Esophagus (tissue), 2 donors: ENCODE data around the gene METTL16. TPM values are rescaled to one million over a fixed set of nuclear protein-coding genes. Genes with fewer than 3 reads are reported as not detected.
A peak's percentile ranks its signal among the peaks of the same experiment; 100 is the strongest.

Experiments
- H3K27ac ChIP-seq, 2 donors: one replicate each; pipeline ENCODE4 v1.5.1; 2013; ENCODE audit warnings: low read depth in 2 of 2, mild to moderate bottlenecking in 2 of 2, inconsistent platforms in 1 of 2, low read length in 1 of 2, moderate library complexity in 1 of 2
- H3K27me3 ChIP-seq, 2 donors: one replicate each; pipeline ENCODE4 v1.6.1; 2013; ENCODE audit warnings: low read length in 2 of 2, control low read depth in 1 of 2, mild to moderate bottlenecking in 1 of 2; ENCODE audit not compliant: insufficient read depth in 2 of 2, control insufficient read depth in 1 of 2
- H3K36me3 ChIP-seq, 2 donors: one replicate each; pipeline ENCODE4 v1.6.1; 2013; ENCODE audit warnings: low read length in 1 of 2; ENCODE audit not compliant: control insufficient read depth in 2 of 2, insufficient read depth in 2 of 2
- H3K4me1 ChIP-seq, 2 donors: one replicate each; pipeline ENCODE4 v1.6.1; 2013; ENCODE audit warnings: low read length in 1 of 2; ENCODE audit not compliant: control insufficient read depth in 2 of 2, insufficient read depth in 2 of 2
- H3K4me3 ChIP-seq, 2 donors: one replicate each; pipeline ENCODE4 v1.5.1; 2013; ENCODE audit warnings: low read length in 2 of 2, mild to moderate bottlenecking in 2 of 2, low read depth in 1 of 2, moderate library complexity in 1 of 2
- H3K9me3 ChIP-seq, 2 donors: one replicate each; pipeline ENCODE4 v1.6.1; 2013; ENCODE audit warnings: mild to moderate bottlenecking in 2 of 2, low read depth in 1 of 2, low read length in 1 of 2, moderate library complexity in 1 of 2; ENCODE audit not compliant: control insufficient read depth in 2 of 2, insufficient read depth in 1 of 2
- WGBS, 2 donors: extraction: QIAGEN DNeasy Blood & Tissue Kit; methylation state at CpG; one replicate each; pipeline ENCODE4 v1.1.7; 2013; 5-methylcytosine and 5-hydroxymethylcytosine counted together
- polyA plus RNA-seq, 2 donors: library from polyadenylated mRNA; stranded (reverse); fragments of 200-250 nt; gene quantifications; one replicate each; pipeline ENCODE4 v1.2.3, GENCODE V29; 2013
- donor health status: healthy with polysubstance abuse.
- donor health status: Bipolar disorder and iron deficiency.

Gene METTL16
- polyA plus RNA-seq, 2 donors: 10.0 to 15.1 TPM

- 69 to 79% methylated on average over 16 of the region's 16 CpGs for WGBS, 2 donors
- Histone ChIP-seq H3K27ac (no peak overlapping the region), H3K9me3 (no peaks in the 10 kb centered on the region), H3K4me1 (peaks cover 0 to 2% of the 10 kb centered on the region in 2 donors), H3K36me3 (peaks cover 9 to 43% of the 10 kb centered on the region in 2 donors), H3K27me3 (no peaks in the 10 kb centered on the region), H3K4me3 (no peak overlapping the region)
These were observed 131.3 kb downstream of the METTL16 start for GRCh38 chr17:2380226-2380922.

DNA sequence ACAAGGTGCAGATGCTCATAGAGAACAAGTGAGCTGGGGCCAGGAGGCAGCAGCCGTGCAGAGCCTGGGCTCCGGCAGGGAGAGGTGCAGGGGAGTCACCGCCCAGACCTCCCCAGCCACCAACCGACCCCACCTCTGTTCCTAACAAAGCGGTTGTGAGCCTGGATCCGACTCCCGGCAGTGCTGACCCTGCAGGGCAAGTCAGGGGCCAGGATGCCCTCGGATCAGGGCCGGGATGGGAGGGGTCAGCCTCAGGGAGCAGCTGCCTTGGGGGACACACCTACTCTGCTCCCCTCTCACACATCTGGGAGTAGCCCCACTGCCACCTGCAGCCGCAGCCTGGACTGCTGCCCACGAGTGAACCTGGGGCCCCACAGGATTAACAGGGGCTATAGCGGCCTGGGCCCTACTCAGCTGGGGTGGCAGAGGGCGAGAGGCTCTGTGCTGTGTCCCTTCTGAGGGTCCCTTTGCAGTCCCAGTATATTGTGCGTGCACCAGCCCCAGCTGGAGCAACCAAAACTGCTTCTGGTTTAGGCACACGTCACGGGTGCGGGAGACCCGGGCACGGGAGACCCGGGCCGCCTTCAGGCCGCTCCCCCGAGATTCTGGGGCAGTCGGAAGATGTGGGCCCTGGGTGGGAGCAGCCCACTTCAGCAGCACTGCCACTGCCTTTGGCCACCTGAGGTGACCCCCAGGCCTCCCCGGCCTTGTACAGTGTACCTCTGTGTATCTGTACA, 132.0 kb downstream of the METTL16 start:
- Histone ChIP-seq H3K4me1 (peaks cover 0 to 7% of the 10 kb centered on the region in 2 donors), H3K27me3 (no peaks in the 10 kb centered on the region), H3K9me3 (no peaks in the 10 kb centered on the region), H3K36me3 (peaks cover 9 to 39% of the 10 kb centered on the region in 2 donors), H3K27ac (no peak overlapping the region), H3K4me3 (no peak overlapping the region)
- 86% methylated on average over 25 of the region's 25 CpGs for WGBS, 2 donors

GRCh38 chr17:2378905-2379304, 132.8 kb downstream of the METTL16 start:
- Histone ChIP-seq H3K36me3 (peaks cover 9 to 37% of the 10 kb centered on the region in 2 donors), H3K4me1 (peaks cover 0 to 7% of the 10 kb centered on the region in 2 donors), H3K4me3 (no peak overlapping the region), H3K27ac (no peak overlapping the region), H3K9me3 (no peaks in the 10 kb centered on the region), H3K27me3 (no peaks in the 10 kb centered on the region)
- 92 to 94% methylated on average over 11 of the region's 11 CpGs for whole genome bisulfite sequencing, 2 donors

DNA sequence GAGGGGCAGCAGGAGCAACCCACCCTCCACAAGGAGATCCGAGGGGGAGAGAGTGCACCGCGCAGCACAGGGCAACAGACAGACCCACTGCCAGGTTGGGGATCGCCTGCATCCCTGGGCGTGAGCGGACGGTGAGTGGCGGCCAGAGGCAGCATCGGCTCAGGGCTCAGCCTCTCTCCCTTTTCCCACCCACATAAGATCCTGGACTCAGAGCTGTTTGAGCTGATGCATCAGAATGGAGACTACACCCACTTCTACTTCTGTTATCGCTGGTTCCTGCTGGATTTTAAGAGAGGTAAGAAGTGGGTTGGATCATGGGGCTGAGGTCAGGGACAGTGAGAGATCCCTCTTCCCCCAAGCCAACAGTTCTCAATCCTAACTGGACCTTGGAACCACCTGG, 134.0 kb downstream of the METTL16 start:
- 93 to 96% methylated on average over 10 of the region's 10 CpGs for WGBS, 2 donors
- Histone ChIP-seq H3K9me3 (no peaks in the 10 kb centered on the region), H3K27ac (no peak overlapping the region), H3K36me3 (peaks cover 9 to 46% of the 10 kb centered on the region in 2 donors), H3K27me3 (no peaks in the 10 kb centered on the region), H3K4me1 (peaks cover 0 to 7% of the 10 kb centered on the region in 2 donors), H3K4me3 (no peak overlapping the region)

GRCh38 chr17:2376107-2376506, 135.6 kb downstream of the METTL16 start:
- 87 to 91% methylated on average over 12 to 14 of the region's 14 CpGs for WGBS, 2 donors
- no peaks in the 10 kb centered on the region for H3K27me3 ChIP-seq
- H3K4me1 ChIP-seq: peaks cover 0 to 7% of the 10 kb centered on the region in 2 donors
- no peak overlapping the region for H3K4me3 ChIP-seq
- peaks cover 14 to 46% of the 10 kb centered on the region in 2 donors for H3K36me3 ChIP-seq
- no peaks in the 10 kb centered on the region for H3K9me3 ChIP-seq
- H3K27ac ChIP-seq: no peak overlapping the region

- no peaks in the 10 kb centered on the region for H3K9me3 ChIP-seq
- H3K4me3 ChIP-seq: no peak overlapping the region
- H3K36me3 ChIP-seq: peaks cover 14 to 42% of the 10 kb centered on the region in 2 donors
- peak overlapping the region; percentile 17 to 51 for H3K27ac ChIP-seq
- WGBS, 2 donors: 80 to 92% methylated on average over 18 to 19 of the region's 19 CpGs
- no peaks in the 10 kb centered on the region for H3K27me3 ChIP-seq
- H3K4me1 ChIP-seq: peaks cover 0 to 7% of the 10 kb centered on the region in 2 donors
These were observed 136.3 kb downstream of the METTL16 start for GRCh38 chr17:2375406-2375805.

- 47 to 67% methylated on average over 11 of the region's 11 CpGs for WGBS, 2 donors
- H3K9me3 ChIP-seq: no peaks in the 10 kb centered on the region
- H3K4me1 ChIP-seq: peaks cover 0 to 7% of the 10 kb centered on the region in 2 donors
- H3K27me3 ChIP-seq: no peaks in the 10 kb centered on the region
- H3K4me3 ChIP-seq: no peak overlapping the region
- H3K36me3 ChIP-seq: peaks cover 14 to 43% of the 10 kb centered on the region in 2 donors
- peak overlapping the region; percentile 17 to 51 for H3K27ac ChIP-seq
These were observed 137.0 kb downstream of the METTL16 start for GRCh38 chr17:2374549-2375285.

DNA sequence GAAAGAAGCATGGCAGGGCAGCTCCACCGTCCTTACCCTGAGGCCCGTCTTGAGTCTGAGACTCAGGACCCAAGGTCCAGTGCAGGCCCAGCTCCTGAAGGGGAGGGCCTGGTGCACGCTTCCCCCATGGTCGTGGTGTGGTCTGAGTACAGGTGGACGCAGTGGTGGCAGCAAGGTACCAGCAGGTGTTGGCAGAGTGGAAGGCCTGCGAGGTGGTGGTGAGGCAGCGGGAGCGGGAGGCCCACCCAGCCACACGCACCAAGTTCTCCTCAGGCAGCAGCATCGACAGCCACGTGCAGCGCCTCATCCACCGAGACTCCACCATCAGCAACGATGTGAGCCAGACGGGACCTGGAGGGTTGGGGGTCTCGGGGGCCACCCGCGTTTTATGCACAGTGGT, 138.5 kb downstream of the METTL16 start:
- H3K4me3 ChIP-seq: no peak overlapping the region
- H3K9me3 ChIP-seq: no peaks in the 10 kb centered on the region
- WGBS, 2 donors: 92 to 95% methylated on average over 18 of the region's 18 CpGs
- H3K27me3 ChIP-seq: no peaks in the 10 kb centered on the region
- H3K4me1 ChIP-seq: peaks cover 0 to 7% of the 10 kb centered on the region in 2 donors
- H3K27ac ChIP-seq: no peak overlapping the region
- peaks cover 13 to 39% of the 10 kb centered on the region in 2 donors for H3K36me3 ChIP-seq

DNA sequence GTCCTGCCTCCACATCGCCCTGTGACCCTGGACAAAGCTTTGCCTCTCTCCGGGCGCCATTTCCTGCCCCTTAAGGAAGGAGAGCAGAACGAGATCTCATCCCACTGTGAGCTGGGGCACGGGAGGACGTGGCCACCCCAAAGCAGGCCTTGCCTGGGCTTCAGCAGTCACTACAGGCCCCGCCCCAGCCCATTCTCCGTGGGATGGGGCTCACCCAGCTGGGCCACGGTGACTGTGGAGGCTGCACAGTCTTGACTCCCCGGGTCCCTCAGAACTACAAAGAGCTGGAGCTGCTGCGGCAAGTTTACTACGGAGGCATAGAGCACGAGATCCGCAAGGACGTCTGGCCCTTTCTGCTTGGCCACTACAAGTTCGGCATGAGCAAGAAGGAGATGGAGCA, 139.0 kb downstream of the METTL16 start:
- 89 to 92% methylated on average over 16 of the region's 16 CpGs for WGBS, 2 donors
- H3K27ac ChIP-seq: no peak overlapping the region
- H3K36me3 ChIP-seq: peaks cover 13 to 39% of the 10 kb centered on the region in 2 donors

More for the DNA sequence above, 139.0 kb downstream of the METTL16 start:
- no peak overlapping the region for H3K4me3 ChIP-seq
- no peaks in the 10 kb centered on the region for H3K27me3 ChIP-seq
- no peaks in the 10 kb centered on the region for H3K9me3 ChIP-seq
- H3K4me1 ChIP-seq: peaks cover 0 to 7% of the 10 kb centered on the region in 2 donors
